Stimulated activated naive CD8-positive, alpha-beta T cell treated with anti-CD3 and anti-CD28 coated beads, Interleukin-15, amount 100 ng/mL, for 72 hours (primary cell): ENCODE results near the gene GART.

ENCODE experiments used
- ATAC-seq: fragments of 150-1000 bp; cut with Tn5 transposase; 2 replicates; pipeline ENCODE4 v1.10.0; 2021; ENCODE audit warnings: mild to moderate bottlenecking, moderate library complexity
- DNase-seq, 2 donors: peaks; one replicate each; pipeline ENCODE4 v3.0.0; 2021 to 2022
- H3K27ac Mint-ChIP-seq, 2 donors: one replicate each; pipeline ENCODE4 v1.8.0; 2022; ENCODE audit warnings: mild to moderate bottlenecking in 2 of 2, mixed read lengths in 2 of 2, moderate library complexity in 2 of 2
- H3K27me3 Mint-ChIP-seq: one replicate; pipeline ENCODE4 v1.8.0; 2022; ENCODE audit warnings: mixed read lengths
- H3K4me1 Mint-ChIP-seq: one replicate; pipeline ENCODE4 v1.8.0; 2022; ENCODE audit warnings: mild to moderate bottlenecking, mixed read lengths
- H3K4me3 Mint-ChIP-seq, 2 donors: one replicate each; pipeline ENCODE4 v1.8.0; 2022; ENCODE audit warnings: mild to moderate bottlenecking in 2 of 2, mixed read lengths in 2 of 2, moderate library complexity in 1 of 2
- H3K9me3 Mint-ChIP-seq, 2 donors: one replicate each; pipeline ENCODE4 v1.8.0; 2022; ENCODE audit warnings: mixed read lengths in 2 of 2

The GART gene

GRCh38 chr21:33505833-33506232 lies 36.1 kb downstream of the GART start:
- ATAC-seq (no peak), DNase-seq (no peak)
- no peaks in the 10 kb centered on the region for H3K27me3 Mint-ChIP-seq
- H3K27ac Mint-ChIP-seq = no peak overlapping the region
- H3K4me3 Mint-ChIP-seq = no peak overlapping the region
- no peaks in the 10 kb centered on the region for H3K9me3 Mint-ChIP-seq
- no peaks in the 10 kb centered on the region for H3K4me1 Mint-ChIP-seq

- no peak overlapping the region for H3K27ac Mint-ChIP-seq
- no peaks in the 10 kb centered on the region for H3K27me3 Mint-ChIP-seq
- DNase-seq = no peak
- no peaks in the 10 kb centered on the region for H3K9me3 Mint-ChIP-seq
- no peak for ATAC-seq
- H3K4me1 Mint-ChIP-seq = peaks cover 8% of the 10 kb centered on the region
- H3K4me3 Mint-ChIP-seq = no peak overlapping the region
These were observed 45.6 kb downstream of the GART start for GRCh38 chr21:33496345-33496744.

- Mint-ChIP-seq H3K4me3 (no peak overlapping the region), H3K27ac (no peak overlapping the region), H3K4me1 (peaks cover 11% of the 10 kb centered on the region), H3K9me3 (no peaks in the 10 kb centered on the region), H3K27me3 (no peaks in the 10 kb centered on the region)
- DNase-seq (no peak), ATAC-seq (no peak)
These were observed 46.2 kb downstream of the GART start for GRCh38 chr21:33495743-33496142.

- DNase-seq (no peak), ATAC-seq (no peak)
- Mint-ChIP-seq H3K9me3 (no peaks in the 10 kb centered on the region), H3K27ac (peak overlapping the region in 1 of 2 donors; percentile 46), H3K27me3 (no peaks in the 10 kb centered on the region), H3K4me1 (peaks cover 16% of the 10 kb centered on the region), H3K4me3 (peak overlapping the region in 1 of 2 donors; percentile 22)
These were observed 48.2 kb downstream of the GART start for GRCh38 chr21:33493756-33494155.

- ATAC-seq (no peak), DNase-seq (no peak)
- Mint-ChIP-seq H3K27me3 (no peaks in the 10 kb centered on the region), H3K9me3 (no peaks in the 10 kb centered on the region), H3K4me3 (peak overlapping the region; percentile 61 to 70), H3K4me1 (peaks cover 16% of the 10 kb centered on the region), H3K27ac (peak overlapping the region in 1 of 2 donors; percentile 34)
These were observed 49.3 kb downstream of the GART start for GRCh38 chr21:33492571-33492970.

GRCh38 chr21:33491373-33492102 lies 50.4 kb downstream of the GART start, which contains the start of gene DNAJC28:
Gene DNAJC28 (minus strand): TSS chr21:33491716. CDS start chr21:33489393, 2,323 bp downstream.
- Mint-ChIP-seq H3K27ac (peak within 1 kb of the TSS; percentile 95 to 98), H3K27me3 (no peaks in the 10 kb centered on the region), H3K4me3 (peak within 1 kb of the TSS; percentile 84 to 94), H3K9me3 (no peaks in the 10 kb centered on the region), H3K4me1 (peaks cover 16% of the 10 kb centered on the region)
- ATAC-seq = peak; percentile 98
- peak; percentile 95 for DNase-seq

GRCh38 chr21:33490991-33491372 lies 50.9 kb downstream of the GART start:
- no peak for DNase-seq
- H3K27ac Mint-ChIP-seq = peak overlapping the region; percentile 94 to 98
- H3K4me1 Mint-ChIP-seq = peaks cover 16% of the 10 kb centered on the region
- no peaks in the 10 kb centered on the region for H3K27me3 Mint-ChIP-seq
- no peak for ATAC-seq
- no peaks in the 10 kb centered on the region for H3K9me3 Mint-ChIP-seq
- peak overlapping the region; percentile 84 to 94 for H3K4me3 Mint-ChIP-seq

GRCh38 chr21:33488936-33489335 lies 53.0 kb downstream of the GART start:
- Mint-ChIP-seq H3K4me1 (peaks cover 16% of the 10 kb centered on the region), H3K4me3 (no peak overlapping the region), H3K27me3 (no peaks in the 10 kb centered on the region), H3K27ac (no peak overlapping the region), H3K9me3 (no peaks in the 10 kb centered on the region)
- no peak for ATAC-seq
- DNase-seq = no peak

DNA sequence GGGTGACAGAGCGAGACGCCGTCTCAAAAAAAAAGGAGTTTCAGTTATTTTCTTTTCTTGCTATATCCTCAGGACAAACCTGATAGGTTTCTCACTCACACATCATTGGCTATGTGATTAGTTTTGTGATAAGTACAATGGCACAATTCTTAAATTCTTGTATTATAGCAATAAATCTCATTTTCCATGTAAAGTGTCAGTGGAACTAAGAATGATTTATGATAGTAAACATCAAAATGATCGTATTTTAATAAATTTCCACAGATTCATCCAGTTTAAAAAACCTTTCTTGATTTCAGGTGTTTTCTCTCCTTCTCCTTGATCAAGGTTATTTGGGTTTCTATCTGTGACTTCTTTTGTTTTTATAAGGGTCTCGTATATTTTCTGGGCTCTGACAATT lies 53.9 kb downstream of the GART start:
- Mint-ChIP-seq H3K4me1 (peaks cover 16% of the 10 kb centered on the region), H3K9me3 (no peaks in the 10 kb centered on the region), H3K27ac (no peak overlapping the region), H3K4me3 (no peak overlapping the region), H3K27me3 (no peaks in the 10 kb centered on the region)
- DNase-seq = no peak
- no peak for ATAC-seq

DNA sequence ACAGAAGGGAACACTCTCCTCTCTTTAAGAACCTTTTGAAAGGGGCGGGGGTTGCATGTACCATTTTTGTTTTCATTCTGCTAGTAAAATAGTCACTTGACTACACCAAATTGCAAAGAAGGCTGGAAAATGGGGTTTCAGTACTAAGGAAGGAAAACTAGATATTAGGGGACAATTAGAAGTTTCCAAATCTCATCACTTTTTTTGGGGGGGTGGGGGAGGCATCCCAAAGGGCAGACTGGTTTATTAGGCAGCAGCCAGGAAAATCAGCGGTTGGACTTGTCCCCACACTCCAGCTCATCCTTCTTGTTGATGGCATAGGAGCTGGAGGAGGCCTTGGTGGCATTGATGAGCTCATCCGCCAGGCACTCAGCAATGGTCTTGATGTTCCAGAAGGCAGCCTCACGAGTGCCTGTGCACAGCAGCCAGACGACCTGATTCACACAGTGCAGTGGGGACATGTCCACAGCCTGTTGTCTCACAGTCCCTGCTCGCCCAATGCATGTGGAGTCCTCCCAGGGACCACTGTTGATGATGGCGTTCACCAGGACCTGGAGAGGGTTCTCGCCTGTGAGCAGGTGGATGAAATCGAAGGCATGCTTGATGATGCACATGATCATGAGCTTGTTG lies 60.5 kb downstream of the GART start:
- peak overlapping the region; percentile 91 to 96 for H3K4me3 Mint-ChIP-seq
- no peak for ATAC-seq
- no peaks in the 10 kb centered on the region for H3K27me3 Mint-ChIP-seq
- H3K4me1 Mint-ChIP-seq = peaks cover 8% of the 10 kb centered on the region
- H3K9me3 Mint-ChIP-seq = no peaks in the 10 kb centered on the region
- DNase-seq = no peak
- no peak overlapping the region for H3K27ac Mint-ChIP-seq

DNA sequence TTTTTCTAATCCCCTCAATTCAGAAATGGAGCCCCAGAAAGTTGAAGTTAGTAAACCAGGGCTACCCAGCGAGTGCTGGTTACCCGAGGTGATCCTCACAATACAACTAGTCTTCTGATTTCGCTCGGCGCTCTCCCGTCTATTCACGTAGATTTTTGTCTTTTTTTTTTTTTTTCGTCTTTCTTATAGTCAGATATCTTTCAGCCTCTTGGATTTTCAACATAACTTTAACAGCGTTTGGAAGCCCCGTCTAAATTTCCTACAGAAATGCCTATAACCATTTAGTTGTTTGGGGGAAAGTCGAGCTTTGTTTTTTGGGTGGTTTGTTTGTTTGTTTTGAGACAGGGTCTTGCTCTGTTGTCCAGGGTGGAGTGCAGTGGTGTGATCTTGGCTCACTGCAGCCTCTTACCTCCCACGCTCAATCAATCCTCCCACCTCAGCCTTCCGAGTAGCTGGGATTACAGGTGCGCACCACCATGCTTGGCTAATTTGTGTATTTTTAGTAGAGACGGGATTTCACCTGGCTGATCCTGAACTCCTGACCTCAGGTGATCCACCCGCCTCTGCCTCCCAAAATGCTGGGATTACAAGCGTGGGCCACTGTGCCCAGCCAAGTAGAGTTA lies 61.3 kb downstream of the GART start:
- no peaks in the 10 kb centered on the region for H3K27me3 Mint-ChIP-seq
- peaks cover 8% of the 10 kb centered on the region for H3K4me1 Mint-ChIP-seq
- ATAC-seq = no peak
- H3K27ac Mint-ChIP-seq = peak overlapping the region; percentile 95
- DNase-seq = no peak
- peak overlapping the region; percentile 91 to 96 for H3K4me3 Mint-ChIP-seq
- no peaks in the 10 kb centered on the region for H3K9me3 Mint-ChIP-seq

GRCh38 chr21:33479679-33480480 lies 62.0 kb downstream of the GART start, which contains the start of gene TMEM50B:
Gene TMEM50B (minus strand): TSS chr21:33479974. CDS start chr21:33468885, 11,089 bp downstream.
- H3K9me3 Mint-ChIP-seq = no peaks in the 10 kb centered on the region
- no peaks in the 10 kb centered on the region for H3K27me3 Mint-ChIP-seq
- peaks cover 8% of the 10 kb centered on the region for H3K4me1 Mint-ChIP-seq
- ATAC-seq (peak; percentile 95), DNase-seq (peak; percentile 97 to 98)
- H3K27ac Mint-ChIP-seq = peak within 1 kb of the TSS; percentile 95
- H3K4me3 Mint-ChIP-seq = peak within 1 kb of the TSS; percentile 91 to 96

DNA sequence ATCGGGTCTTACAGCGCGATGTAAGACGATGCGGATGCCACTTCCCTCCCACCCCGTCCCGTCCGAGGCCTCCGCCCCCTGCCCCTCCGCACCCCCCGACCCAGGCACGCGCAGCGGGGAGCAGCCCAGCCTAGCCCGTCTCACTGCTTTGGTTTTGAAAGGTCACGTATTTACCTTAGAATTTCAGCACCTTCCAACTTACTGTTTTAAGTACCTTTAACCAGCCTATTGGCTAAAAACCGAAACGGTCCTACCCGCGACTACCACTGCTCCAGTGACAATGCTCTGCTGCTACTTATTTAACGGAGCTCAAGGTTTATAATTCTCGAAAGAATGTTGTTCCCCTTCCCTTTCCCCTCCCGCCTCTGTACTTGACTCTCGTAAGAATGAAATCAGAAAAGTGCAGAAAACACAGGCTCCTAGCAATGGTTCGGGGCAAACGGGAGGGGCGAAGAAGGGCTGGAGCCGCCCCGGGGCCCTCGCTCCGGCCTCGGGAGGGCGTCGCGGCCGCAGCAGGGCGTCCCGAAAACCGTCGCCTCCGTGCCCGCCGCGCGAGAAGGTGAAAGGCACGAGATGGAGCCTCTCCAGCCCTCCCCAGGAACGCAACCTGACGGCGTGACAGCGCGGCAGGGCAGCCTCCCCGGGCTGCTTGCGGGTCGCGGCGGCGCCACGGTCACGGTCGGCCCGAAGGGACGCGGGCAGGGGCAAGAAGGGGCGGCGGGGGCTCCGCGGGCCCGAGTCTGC lies 62.8 kb downstream of the GART start:
- H3K4me3 Mint-ChIP-seq = peak overlapping the region; percentile 91 to 96
- H3K4me1 Mint-ChIP-seq = peaks cover 8% of the 10 kb centered on the region
- peak in 1 of 2 donors; percentile 42 for DNase-seq
- peak overlapping the region; percentile 86 to 92 for H3K27ac Mint-ChIP-seq
- no peaks in the 10 kb centered on the region for H3K9me3 Mint-ChIP-seq
- no peaks in the 10 kb centered on the region for H3K27me3 Mint-ChIP-seq
- ATAC-seq = peak; percentile 31

DNA sequence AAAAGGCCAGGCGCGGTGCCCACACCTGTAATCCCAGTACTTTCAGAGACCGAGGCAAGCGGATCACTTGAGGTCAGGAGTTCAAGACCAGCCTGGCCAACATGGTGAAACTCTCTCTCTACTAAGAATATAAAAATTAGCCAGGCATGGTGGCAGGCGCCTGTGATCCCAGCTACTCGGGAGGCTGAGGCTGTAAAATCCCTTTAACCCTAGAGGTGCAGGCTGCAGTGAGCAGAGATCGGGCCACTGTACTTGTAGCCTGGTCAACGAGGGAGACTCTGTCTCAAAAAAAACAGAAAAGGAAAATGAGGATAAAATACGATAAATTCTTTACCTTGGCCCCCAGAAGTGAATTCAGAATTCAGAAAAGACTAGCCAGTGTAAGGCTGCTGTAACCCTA lies 63.7 kb downstream of the GART start:
- Mint-ChIP-seq H3K9me3 (no peaks in the 10 kb centered on the region), H3K4me1 (peaks cover 12% of the 10 kb centered on the region), H3K27ac (peak overlapping the region in 1 of 2 donors; percentile 88), H3K4me3 (peak overlapping the region; percentile 91 to 96), H3K27me3 (no peaks in the 10 kb centered on the region)
- DNase-seq = no peak
- ATAC-seq = no peak

- H3K27ac Mint-ChIP-seq = no peak overlapping the region
- ATAC-seq (no peak), DNase-seq (no peak)
- H3K4me1 Mint-ChIP-seq = peaks cover 12% of the 10 kb centered on the region
- no peaks in the 10 kb centered on the region for H3K9me3 Mint-ChIP-seq
- no peaks in the 10 kb centered on the region for H3K27me3 Mint-ChIP-seq
- H3K4me3 Mint-ChIP-seq = peak overlapping the region; percentile 18 to 26
These were observed 64.9 kb downstream of the GART start for GRCh38 chr21:33477066-33477465.
